GM12878 (cell line): ENCODE results near the gene NEU1. TPM values are rescaled to one million over a fixed set of nuclear protein-coding genes. Genes with fewer than 3 reads are reported as not detected.

ENCODE experiments used
- CBX3 ChIP-seq: fragments of 200-600 bp; sonication (generic); IDR thresholded peaks from 2 replicates; pipeline ENCODE4 v1.6.1; 2016; ENCODE audit warnings: low read depth, borderline replicate concordance
- CHD2 ChIP-seq: IDR thresholded peaks from 2 replicates; pipeline ENCODE4 v1.6.1; 2011; ENCODE audit warnings: low read depth, low read length, improper control_type of control experiment, borderline replicate concordance
- CHD4 ChIP-seq: fragments of 200-600 bp; sonication (generic); IDR thresholded peaks from 2 replicates; pipeline ENCODE4 v1.6.1; 2016; ENCODE audit warnings: mild to moderate bottlenecking
- FOS ChIP-seq: IDR thresholded peaks from 3 replicates; pipeline ENCODE4 v1.6.1; 2011; ENCODE audit warnings: borderline replicate concordance; ENCODE audit not compliant: insufficient read length; ENCODE audit errors: extremely low read depth
- FOXK2 ChIP-seq: fragments of 450-650 bp; IDR thresholded peaks from 2 replicates; pipeline ENCODE4 v1.6.1; 2017; ENCODE audit warnings: mild to moderate bottlenecking, moderate library complexity
- JUND ChIP-seq: IDR thresholded peaks from 2 replicates; pipeline ENCODE4 v1.6.1; 2012; ENCODE audit warnings: low read depth, mild to moderate bottlenecking, low read length, improper control_type of control experiment, moderate library complexity
- KAT2A ChIP-seq: conservative IDR thresholded peaks from 2 replicates; pipeline ENCODE4 v1.6.1; 2011; ENCODE audit warnings: low read depth, low read length; ENCODE audit not compliant: control insufficient read depth
- LARP7 ChIP-seq: fragments of 450-650 bp; IDR thresholded peaks from 2 replicates; pipeline ENCODE4 v1.6.1; 2017; ENCODE audit warnings: mild to moderate bottlenecking
- POLR2A ChIP-seq: IDR thresholded peaks from 2 replicates; pipeline ENCODE4 v1.6.1; 2011; ENCODE audit warnings: low read depth, mild to moderate bottlenecking, low read length
- RB1 ChIP-seq: fragments of 450-650 bp; formaldehyde crosslinking; IDR thresholded peaks from 2 replicates; pipeline ENCODE4 v1.6.1; 2017; ENCODE audit warnings: mild to moderate bottlenecking, borderline replicate concordance
- RFX5 ChIP-seq: IDR thresholded peaks from 2 replicates; pipeline ENCODE4 v1.6.1; 2011; ENCODE audit warnings: low read depth, low read length, improper control_type of control experiment
- RUNX3 ChIP-seq: IDR thresholded peaks from 2 replicates; pipeline ENCODE4 v1.6.1; 2012; ENCODE audit warnings: low read length, inconsistent platforms
- SREBF1 ChIP-seq: IDR thresholded peaks from 2 replicates; pipeline ENCODE4 v1.6.1; 2012; ENCODE audit warnings: mild to moderate bottlenecking, low read length
- STAT1 ChIP-seq: fragments of 450-650 bp; conservative IDR thresholded peaks from 2 replicates; pipeline ENCODE4 v1.6.1; 2014; ENCODE audit warnings: antibody characterized with exemption, mild to moderate bottlenecking
- TCF12 ChIP-seq: IDR thresholded peaks from 2 replicates; pipeline ENCODE4 v1.6.1; 2011; ENCODE audit warnings: low read depth, mild to moderate bottlenecking, low read length
- TCF3 ChIP-seq: IDR thresholded peaks from 2 replicates; pipeline ENCODE4 v1.6.1; 2012; ENCODE audit warnings: low read depth, mild to moderate bottlenecking, low read length, borderline replicate concordance; ENCODE audit not compliant: insufficient read depth
- YY1 ChIP-seq: IDR thresholded peaks from 2 replicates; pipeline ENCODE4 v1.6.1; 2011; ENCODE audit warnings: low read depth, mild to moderate bottlenecking, low read length
- polyA plus RNA-seq, 11 experiments: library from polyadenylated mRNA; depleted of rRNA in 4 of 11; unstranded in 6 of 11; stranded (reverse) in 5 of 11; fragments of >200 nt; fragmentation: Nextera tagmentation in 4 of 11; fragmentation: Illumina TruSeq in 1 of 11; extraction: Ambion mirVana in 4 of 11; extraction: Trizol in 1 of 11; gene quantifications; 1 replicate in 1 of 11; 2 replicates in 10 of 11; pipeline versions ENCODE4 v1.2.1 to v1.2.3, GENCODE V29; 2011 to 2016; ENCODE audit warnings: inconsistent platforms in 2 of 11, missing spikeins in 2 of 11, low read depth in 1 of 11
- total RNA-seq, 4 experiments: library from RNA; depleted of rRNA in 3 of 4; stranded (reverse); fragments of >200 nt in 3 of 4; fragmentation: Illumina TruSeq in 1 of 4; extraction: Trizol in 1 of 4; gene quantifications; 2 replicates each; pipeline versions ENCODE4 v1.2.1 to v1.2.3, GENCODE V29; 2013 to 2021
- TF ChIP-seq, protein P1 (sequence below): IDR thresholded peaks from 2 replicates; pipeline ENCODE4 v1.6.1; 2011; ENCODE audit warnings: mild to moderate bottlenecking, low read depth, low read length, moderate library complexity; ENCODE audit not compliant: insufficient replicate concordance
- TF ChIP-seq, protein P2 (sequence below): fragments of 450-650 bp; IDR thresholded peaks from 2 replicates; pipeline ENCODE4 v1.6.1; 2018; ENCODE audit warnings: borderline replicate concordance, mild to moderate bottlenecking; ENCODE audit not compliant: partially characterized antibody
- TF ChIP-seq, protein P3 (sequence below): IDR thresholded peaks from 2 replicates; pipeline ENCODE4 v1.6.1; 2012; ENCODE audit warnings: low read depth, low read length, improper control_type of control experiment
- TF ChIP-seq, protein P4 (sequence below): fragments of 450-650 bp; IDR thresholded peaks from 2 replicates; pipeline ENCODE4 v1.6.1; 2016; ENCODE audit warnings: mild to moderate bottlenecking
- TF ChIP-seq, protein P5 (sequence below): fragments of 150-350 bp; IDR thresholded peaks from 2 replicates; pipeline ENCODE4 v1.6.1; 2014; ENCODE audit warnings: mild to moderate bottlenecking, low read depth, low read length
- TF ChIP-seq, protein P6 (sequence below): fragments of 450-650 bp; IDR thresholded peaks from 2 replicates; pipeline ENCODE4 v1.6.1; 2014; ENCODE audit warnings: mild to moderate bottlenecking

Gene NEU1
- total and polyA plus RNA-seq, 10 of the 15 experiments (the other 5 are each of a cell fraction or from before 2014, with no cell fraction given): 7.2 to 26.9 (median 21.6) TPM

DNA sequence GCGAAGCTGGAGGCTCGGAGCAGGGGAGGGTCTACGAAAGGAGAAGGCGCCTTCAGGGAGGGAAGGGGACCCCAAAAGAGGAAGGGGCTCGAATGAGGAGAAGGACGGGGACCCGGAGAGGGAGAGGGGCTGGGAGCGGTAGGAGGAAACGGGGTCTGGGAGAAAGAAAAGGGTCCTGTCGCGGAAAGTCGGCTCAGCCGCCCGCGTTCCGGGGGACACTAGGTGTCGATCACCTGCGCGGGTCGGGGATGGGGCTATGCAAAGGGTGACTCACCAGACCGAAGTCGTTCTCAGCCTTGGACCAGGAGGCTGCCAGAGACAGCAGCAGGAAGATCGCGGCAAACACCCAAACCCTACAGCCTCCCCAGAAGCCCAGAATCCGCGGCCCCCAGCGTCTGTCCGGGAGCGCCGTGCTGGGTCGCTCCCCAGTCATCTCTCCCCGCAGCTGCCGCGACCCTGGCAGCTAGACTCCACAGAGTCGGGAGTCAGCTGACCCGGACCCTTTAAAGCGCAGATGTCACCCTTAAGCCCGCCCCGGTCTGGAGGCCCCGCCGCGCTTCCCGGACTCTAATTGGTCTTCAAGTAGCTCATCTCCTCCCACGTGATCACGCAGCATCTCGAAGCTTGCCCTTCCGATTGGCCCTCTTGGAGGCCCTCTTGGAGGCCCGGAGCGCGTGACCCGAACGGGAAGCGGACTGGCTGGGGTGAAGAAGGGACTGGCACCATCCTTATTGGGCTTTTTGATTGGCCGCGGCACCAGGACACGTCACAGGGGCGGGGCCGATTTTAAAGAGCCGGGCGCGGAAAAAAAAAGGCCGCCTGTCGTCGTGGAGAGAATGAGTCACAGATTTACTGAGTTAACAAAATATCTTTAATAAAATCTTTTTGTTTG, at the start of gene NEU1 (continued):
- TF ChIP-seq FOXK2 (no peak), STAT1 (no peak), YY1 (peak; percentile 38), CHD2 (peak; percentile 82), CHD4 (no peak), KAT2A (no peak), CBX3 (no peak), FOS (peak; percentile 38), LARP7 (peak; percentile 75), RUNX3 (0 out of 2 replicates have a peak, but pooled peaks have one; percentile 6), JUND (no peak), POLR2A (peak; percentile 100), RB1 (no peak; the same call in 1 of the 2 replicates), TCF3 (peak; percentile 81), RFX5 (0 out of 2 replicates have a peak, but pooled peaks have one; percentile 38), SREBF1 (0 out of 2 replicates have a peak, but pooled peaks have one; percentile 39), TCF12 (peak; percentile 69)
- TF ChIP-seq, protein P1, sequence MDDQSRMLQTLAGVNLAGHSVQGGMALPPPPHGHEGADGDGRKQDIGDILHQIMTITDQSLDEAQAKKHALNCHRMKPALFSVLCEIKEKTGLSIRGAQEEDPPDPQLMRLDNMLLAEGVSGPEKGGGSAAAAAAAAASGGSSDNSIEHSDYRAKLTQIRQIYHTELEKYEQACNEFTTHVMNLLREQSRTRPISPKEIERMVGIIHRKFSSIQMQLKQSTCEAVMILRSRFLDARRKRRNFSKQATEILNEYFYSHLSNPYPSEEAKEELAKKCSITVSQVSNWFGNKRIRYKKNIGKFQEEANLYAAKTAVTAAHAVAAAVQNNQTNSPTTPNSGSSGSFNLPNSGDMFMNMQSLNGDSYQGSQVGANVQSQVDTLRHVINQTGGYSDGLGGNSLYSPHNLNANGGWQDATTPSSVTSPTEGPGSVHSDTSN: peak; percentile 48
- TF ChIP-seq, protein P2, sequence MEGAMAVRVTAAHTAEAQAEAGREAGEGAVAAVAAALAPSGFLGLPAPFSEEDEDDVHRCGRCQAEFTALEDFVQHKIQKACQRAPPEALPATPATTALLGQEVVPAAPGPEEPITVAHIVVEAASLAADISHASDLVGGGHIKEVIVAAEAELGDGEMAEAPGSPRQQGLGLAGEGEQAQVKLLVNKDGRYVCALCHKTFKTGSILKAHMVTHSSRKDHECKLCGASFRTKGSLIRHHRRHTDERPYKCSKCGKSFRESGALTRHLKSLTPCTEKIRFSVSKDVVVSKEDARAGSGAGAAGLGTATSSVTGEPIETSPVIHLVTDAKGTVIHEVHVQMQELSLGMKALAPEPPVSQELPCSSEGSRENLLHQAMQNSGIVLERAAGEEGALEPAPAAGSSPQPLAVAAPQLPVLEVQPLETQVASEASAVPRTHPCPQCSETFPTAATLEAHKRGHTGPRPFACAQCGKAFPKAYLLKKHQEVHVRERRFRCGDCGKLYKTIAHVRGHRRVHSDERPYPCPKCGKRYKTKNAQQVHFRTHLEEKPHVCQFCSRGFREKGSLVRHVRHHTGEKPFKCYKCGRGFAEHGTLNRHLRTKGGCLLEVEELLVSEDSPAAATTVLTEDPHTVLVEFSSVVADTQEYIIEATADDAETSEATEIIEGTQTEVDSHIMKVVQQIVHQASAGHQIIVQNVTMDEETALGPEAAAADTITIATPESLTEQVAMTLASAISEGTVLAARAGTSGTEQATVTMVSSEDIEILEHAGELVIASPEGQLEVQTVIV: peak; percentile 66
- TF ChIP-seq, protein P3, sequence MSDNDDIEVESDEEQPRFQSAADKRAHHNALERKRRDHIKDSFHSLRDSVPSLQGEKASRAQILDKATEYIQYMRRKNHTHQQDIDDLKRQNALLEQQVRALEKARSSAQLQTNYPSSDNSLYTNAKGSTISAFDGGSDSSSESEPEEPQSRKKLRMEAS: peak; percentile 88; the same call in 1 of the 2 replicates
- TF ChIP-seq, protein P4, sequence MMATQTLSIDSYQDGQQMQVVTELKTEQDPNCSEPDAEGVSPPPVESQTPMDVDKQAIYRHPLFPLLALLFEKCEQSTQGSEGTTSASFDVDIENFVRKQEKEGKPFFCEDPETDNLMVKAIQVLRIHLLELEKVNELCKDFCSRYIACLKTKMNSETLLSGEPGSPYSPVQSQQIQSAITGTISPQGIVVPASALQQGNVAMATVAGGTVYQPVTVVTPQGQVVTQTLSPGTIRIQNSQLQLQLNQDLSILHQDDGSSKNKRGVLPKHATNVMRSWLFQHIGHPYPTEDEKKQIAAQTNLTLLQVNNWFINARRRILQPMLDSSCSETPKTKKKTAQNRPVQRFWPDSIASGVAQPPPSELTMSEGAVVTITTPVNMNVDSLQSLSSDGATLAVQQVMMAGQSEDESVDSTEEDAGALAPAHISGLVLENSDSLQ: peak; percentile 93
- TF ChIP-seq, protein P5, sequence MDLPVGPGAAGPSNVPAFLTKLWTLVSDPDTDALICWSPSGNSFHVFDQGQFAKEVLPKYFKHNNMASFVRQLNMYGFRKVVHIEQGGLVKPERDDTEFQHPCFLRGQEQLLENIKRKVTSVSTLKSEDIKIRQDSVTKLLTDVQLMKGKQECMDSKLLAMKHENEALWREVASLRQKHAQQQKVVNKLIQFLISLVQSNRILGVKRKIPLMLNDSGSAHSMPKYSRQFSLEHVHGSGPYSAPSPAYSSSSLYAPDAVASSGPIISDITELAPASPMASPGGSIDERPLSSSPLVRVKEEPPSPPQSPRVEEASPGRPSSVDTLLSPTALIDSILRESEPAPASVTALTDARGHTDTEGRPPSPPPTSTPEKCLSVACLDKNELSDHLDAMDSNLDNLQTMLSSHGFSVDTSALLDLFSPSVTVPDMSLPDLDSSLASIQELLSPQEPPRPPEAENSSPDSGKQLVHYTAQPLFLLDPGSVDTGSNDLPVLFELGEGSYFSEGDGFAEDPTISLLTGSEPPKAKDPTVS: no peak
- TF ChIP-seq, protein P6, sequence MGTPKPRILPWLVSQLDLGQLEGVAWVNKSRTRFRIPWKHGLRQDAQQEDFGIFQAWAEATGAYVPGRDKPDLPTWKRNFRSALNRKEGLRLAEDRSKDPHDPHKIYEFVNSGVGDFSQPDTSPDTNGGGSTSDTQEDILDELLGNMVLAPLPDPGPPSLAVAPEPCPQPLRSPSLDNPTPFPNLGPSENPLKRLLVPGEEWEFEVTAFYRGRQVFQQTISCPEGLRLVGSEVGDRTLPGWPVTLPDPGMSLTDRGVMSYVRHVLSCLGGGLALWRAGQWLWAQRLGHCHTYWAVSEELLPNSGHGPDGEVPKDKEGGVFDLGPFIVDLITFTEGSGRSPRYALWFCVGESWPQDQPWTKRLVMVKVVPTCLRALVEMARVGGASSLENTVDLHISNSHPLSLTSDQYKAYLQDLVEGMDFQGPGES: peak; percentile 78
